Prostate gland (tissue), 2 donors: Measurements from ENCODE around the gene RDH16.

Experiments used
- POLR2A ChIP-seq: fragments of 450-650 bp; IDR thresholded peaks from one replicate; pipeline ENCODE4 v1.6.1; 2016; ENCODE audit warnings: antibody characterized with exemption, mild to moderate bottlenecking
- POLR2AphosphoS5 ChIP-seq: sonication (generic); formaldehyde crosslinking; IDR thresholded peaks from one replicate; pipeline ENCODE4 v1.6.1; 2017; ENCODE audit warnings: antibody characterized with exemption
- TF ChIP-seq, protein P1 (sequence below), 4 experiments: fragments of 200-600 bp in 2 of 4; fragments of 450-650 bp in 2 of 4; sonication (generic) in 2 of 4; IDR thresholded peaks; 1 replicate in 3 of 4; 2 replicates in 1 of 4; pipeline ENCODE4 v1.5.1; 2016 to 2019; ENCODE audit warnings: antibody characterized with exemption in 4 of 4, mild to moderate bottlenecking in 2 of 4, moderate library complexity in 2 of 4

DNA sequence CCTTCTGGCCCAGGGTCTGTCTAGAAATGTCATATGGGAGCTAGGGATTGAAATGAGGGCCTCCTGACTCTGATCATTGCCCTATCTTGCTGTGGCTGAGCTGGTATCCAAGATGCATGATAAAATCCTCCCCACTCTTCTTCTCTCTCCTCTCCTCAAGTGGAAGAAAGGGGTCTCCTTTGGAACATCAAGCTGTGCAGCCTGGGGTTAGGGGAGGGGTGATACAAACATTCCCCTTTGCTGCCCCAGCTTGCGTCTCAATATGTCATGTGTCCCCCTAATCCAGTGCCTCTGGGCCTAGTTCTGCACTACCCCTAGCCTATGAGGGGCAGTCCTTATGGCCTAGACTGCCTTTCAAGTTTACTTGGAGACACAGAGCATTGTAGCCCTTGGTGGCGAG is 8.5 kb downstream of the RDH16 start:
- TF ChIP-seq, protein P1, sequence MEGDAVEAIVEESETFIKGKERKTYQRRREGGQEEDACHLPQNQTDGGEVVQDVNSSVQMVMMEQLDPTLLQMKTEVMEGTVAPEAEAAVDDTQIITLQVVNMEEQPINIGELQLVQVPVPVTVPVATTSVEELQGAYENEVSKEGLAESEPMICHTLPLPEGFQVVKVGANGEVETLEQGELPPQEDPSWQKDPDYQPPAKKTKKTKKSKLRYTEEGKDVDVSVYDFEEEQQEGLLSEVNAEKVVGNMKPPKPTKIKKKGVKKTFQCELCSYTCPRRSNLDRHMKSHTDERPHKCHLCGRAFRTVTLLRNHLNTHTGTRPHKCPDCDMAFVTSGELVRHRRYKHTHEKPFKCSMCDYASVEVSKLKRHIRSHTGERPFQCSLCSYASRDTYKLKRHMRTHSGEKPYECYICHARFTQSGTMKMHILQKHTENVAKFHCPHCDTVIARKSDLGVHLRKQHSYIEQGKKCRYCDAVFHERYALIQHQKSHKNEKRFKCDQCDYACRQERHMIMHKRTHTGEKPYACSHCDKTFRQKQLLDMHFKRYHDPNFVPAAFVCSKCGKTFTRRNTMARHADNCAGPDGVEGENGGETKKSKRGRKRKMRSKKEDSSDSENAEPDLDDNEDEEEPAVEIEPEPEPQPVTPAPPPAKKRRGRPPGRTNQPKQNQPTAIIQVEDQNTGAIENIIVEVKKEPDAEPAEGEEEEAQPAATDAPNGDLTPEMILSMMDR (IDR thresholded peaks at IDR 0.05) = no peak
- no peak for TF ChIP-seq POLR2A
- no peak for TF ChIP-seq POLR2AphosphoS5
